Mammary microvascular endothelial cell (primary cell): ENCODE results near the gene ERVW-1. TPM values are rescaled to one million over a fixed set of nuclear protein-coding genes. Genes with fewer than 3 reads are reported as not detected.

Experiments
- total RNA-seq: library from RNA; depleted of rRNA; stranded (reverse); fragments of >200 nt; gene quantifications from 2 replicates; pipeline ENCODE4 v1.2.3, GENCODE V29; 2015

The ERVW-1 gene, protein sequence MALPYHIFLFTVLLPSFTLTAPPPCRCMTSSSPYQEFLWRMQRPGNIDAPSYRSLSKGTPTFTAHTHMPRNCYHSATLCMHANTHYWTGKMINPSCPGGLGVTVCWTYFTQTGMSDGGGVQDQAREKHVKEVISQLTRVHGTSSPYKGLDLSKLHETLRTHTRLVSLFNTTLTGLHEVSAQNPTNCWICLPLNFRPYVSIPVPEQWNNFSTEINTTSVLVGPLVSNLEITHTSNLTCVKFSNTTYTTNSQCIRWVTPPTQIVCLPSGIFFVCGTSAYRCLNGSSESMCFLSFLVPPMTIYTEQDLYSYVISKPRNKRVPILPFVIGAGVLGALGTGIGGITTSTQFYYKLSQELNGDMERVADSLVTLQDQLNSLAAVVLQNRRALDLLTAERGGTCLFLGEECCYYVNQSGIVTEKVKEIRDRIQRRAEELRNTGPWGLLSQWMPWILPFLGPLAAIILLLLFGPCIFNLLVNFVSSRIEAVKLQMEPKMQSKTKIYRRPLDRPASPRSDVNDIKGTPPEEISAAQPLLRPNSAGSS
- not detected in 2 replicates for total RNA-seq

DNA sequence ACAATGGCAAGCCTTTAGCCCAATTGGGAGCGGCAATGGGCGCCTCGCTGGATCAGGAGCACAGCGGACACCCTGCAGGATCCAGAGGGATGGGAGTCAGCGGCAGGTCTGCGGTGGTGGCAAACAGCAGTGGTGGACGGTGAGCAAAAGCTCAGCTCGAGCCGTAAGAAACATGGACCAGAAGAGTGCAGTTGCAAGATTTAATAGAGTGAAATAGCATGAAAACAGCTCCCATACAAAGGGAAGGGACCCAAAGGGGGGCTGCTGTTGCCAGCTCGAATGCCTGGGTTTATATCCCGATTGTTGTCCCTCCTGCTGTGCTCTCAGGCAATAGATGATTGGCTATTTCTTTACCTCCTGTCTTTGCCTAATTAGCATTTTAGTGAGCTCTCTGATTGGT, at the start of gene ERVW-1:
Gene ERVW-1 (minus strand): TSS at position 266 of the 400 bp plus-strand sequence. CDS start 7,565 bp downstream, outside the sequence.

DNA sequence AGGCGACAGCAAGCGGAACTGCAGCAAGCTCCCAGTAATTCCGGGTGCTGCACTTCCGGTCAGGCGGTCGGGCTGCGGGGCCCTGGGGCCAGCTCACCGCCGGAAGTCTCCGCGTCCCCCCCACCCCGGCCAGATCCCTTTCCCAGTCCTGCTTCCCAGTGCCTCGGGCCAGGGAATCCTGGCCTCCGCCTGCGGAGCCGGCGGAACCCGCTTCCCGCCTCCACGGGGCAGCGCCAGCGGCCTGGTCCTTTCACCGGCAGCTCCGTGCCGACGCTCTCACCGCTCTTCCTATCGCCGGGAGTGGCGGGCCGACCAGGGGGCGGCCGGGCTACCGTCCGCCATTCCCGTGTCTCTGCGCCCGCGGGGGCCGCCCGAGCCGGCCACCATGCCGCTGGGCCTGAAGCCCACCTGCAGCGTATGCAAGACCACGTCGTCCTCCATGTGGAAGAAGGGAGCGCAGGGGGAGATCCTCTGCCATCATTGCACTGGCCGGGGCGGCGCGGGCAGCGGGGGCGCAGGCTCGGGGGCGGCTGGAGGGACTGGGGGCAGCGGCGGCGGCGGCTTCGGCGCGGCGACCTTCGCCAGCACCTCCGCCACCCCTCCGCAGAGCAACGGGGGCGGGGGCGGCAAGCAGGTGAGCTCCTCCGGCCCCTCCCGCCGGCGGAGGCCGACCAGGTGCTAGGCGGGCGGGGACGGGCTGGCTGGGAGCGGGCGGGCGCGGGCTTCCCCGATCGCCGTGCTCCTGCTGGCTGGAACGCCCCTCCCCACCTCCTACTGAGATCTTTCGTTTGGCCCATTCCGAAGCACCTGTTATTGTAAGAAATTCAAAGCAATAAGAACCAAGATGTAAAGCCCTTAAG, 30.2 kb downstream of the ERVW-1 start, which contains the start of gene GATAD1:
Gene GATAD1 (plus strand): TSS at position 138 of the 860 bp plus-strand sequence. CDS start 248 bp downstream, at position 386.

Other genes starting within 250 kb of the ERVW-1 start
- 24.8 and 27.2 TPM in 2 replicates for gene KRIT1, start 232.0 kb downstream of the ERVW-1 start, total RNA-seq
- gene ANKIB1, start 232.0 kb downstream of the ERVW-1 start, total RNA-seq: 18.7 and 19.2 TPM in 2 replicates
- 11.5 and 12.6 TPM in 2 replicates for gene GATAD1, start 30.5 kb downstream of the ERVW-1 start, total RNA-seq
- 8.5 and 9.3 TPM in 2 replicates for gene PEX1, start 50.6 kb upstream of the ERVW-1 start, total RNA-seq
- gene RBM48, start 50.8 kb upstream of the ERVW-1 start, total RNA-seq: 6.5 and 6.8 TPM in 2 replicates
- 12.5 and 14.0 TPM in 2 replicates for gene FAM133B, start 112.4 kb upstream of the ERVW-1 start, total RNA-seq